ENCODE data around the gene RRP15. TPM values are rescaled to one million over a fixed set of nuclear protein-coding genes. Genes with fewer than 3 reads are reported as not detected.

The RRP15 gene
- total RNA-seq, 1 experiment from 2014 or later = 25.6 TPM

GRCh38 chr1:218344814-218345672 is 60.0 kb downstream of the RRP15 start, which contains the start of gene TGFB2:
Gene TGFB2, plus strand, starts transcription at chr1:218345336. Its CDS starts 1,366 bp downstream, at chr1:218346702.
- H3K4me1 ChIP-seq (ENCODE audit: insufficient read depth, low read length) = peaks cover 27% of the 10 kb centered on the region
- peak within 1 kb of the TSS; percentile 89 for H3K4me2 ChIP-seq (ENCODE audit: low read length)
- H3K36me3 ChIP-seq (ENCODE audit: low read depth, low read length) = peaks cover 5% of the 10 kb centered on the region; the same call in 1 of the 2 replicates
- peak; percentile 33; the same call in 1 of the 2 replicates for TF ChIP-seq CTCF (conservative IDR thresholded peaks at IDR 0.05; ENCODE audit: low read depth, low read length)
- no peak for TF ChIP-seq EZH2 (IDR thresholded peaks at IDR 0.05; ENCODE audit: low read length, unreplicated experiment)
- intact Hi-C loops (cut with micrococcal nuclease) = loop anchor here (1.0 to 10.0 kb wide), 9 partner anchors 192 to 972 kb away; no protein-coding TSS in a partner anchor
- CTCF ChIA-PET = interaction anchor here (0.8 to 3.4 kb wide), 3 partner anchors 46 to 722 kb away, joined by 3 to 14 read pairs (median 4); no protein-coding TSS in a partner anchor
- TSS peak; percentile 46 for BruUV-seq (replicated peaks)
- DNase-seq (peak; percentile 98), ATAC-seq (peak; percentile 51)
- peak within 1 kb of the TSS; percentile 42 for H2AFZ ChIP-seq (ENCODE audit: low read length)
- H4K20me1 ChIP-seq (ENCODE audit: low read length) = peaks cover 24% of the 10 kb centered on the region
- no peaks in the 10 kb centered on the region for H3K9me2 ChIP-seq (replicated peaks; ENCODE audit: low read length)
- H3K27ac ChIP-seq (ENCODE audit: low read length) = peak within 1 kb of the TSS; percentile 84
- H3F3A ChIP-seq (ENCODE audit: low read length, unreplicated experiment) = peaks cover 4% of the 10 kb centered on the region
- POLR2A ChIA-PET (ENCODE audit: unreplicated experiment) = interaction anchor here (0.5 to 2.3 kb wide), 12 partner anchors 12 to 1078 kb away, joined by 3 to 10 read pairs (median 4); no protein-coding TSS in a partner anchor
- peak within 1 kb of the TSS; percentile 78 for H3K4me3 ChIP-seq (ENCODE audit: low read length)
- H3K79me2 ChIP-seq (ENCODE audit: low read length) = peaks cover 72% of the 10 kb centered on the region
- no peaks in the 10 kb centered on the region for H3K27me3 ChIP-seq (ENCODE audit: low read length)
- H3K9me3 ChIP-seq (ENCODE audit: low read length) = no peaks in the 10 kb centered on the region
- H3K9ac ChIP-seq (ENCODE audit: low read length) = peak within 1 kb of the TSS; percentile 94

- peaks cover 80% of the 10 kb centered on the region for H3K79me2 ChIP-seq (ENCODE audit: low read length)
- H3K9me3 ChIP-seq (ENCODE audit: low read length) = no peaks in the 10 kb centered on the region
- ChIA-PET CTCF (interaction anchor here (1.2 to 3.4 kb wide), 2 partner anchors 46 to 721 kb away, joined by 4 to 14 read pairs; no protein-coding TSS in a partner anchor), POLR2A (ENCODE audit: unreplicated experiment) (interaction anchor here (0.5 to 2.3 kb wide), 12 partner anchors 11 to 1358 kb away, joined by 3 to 23 read pairs (median 4); no protein-coding TSS in a partner anchor)
- peak overlapping the region; percentile 42 for H2AFZ ChIP-seq (ENCODE audit: low read length)
- H3K9me2 ChIP-seq (replicated peaks; ENCODE audit: low read length) = no peaks in the 10 kb centered on the region
- BruUV-seq (replicated peaks) = TSS peak; percentile 14
- peak overlapping the region; percentile 84 for H3K27ac ChIP-seq (ENCODE audit: low read length)
- peaks cover 7% of the 10 kb centered on the region; the same call in 1 of the 2 replicates for H3K36me3 ChIP-seq (ENCODE audit: low read depth, low read length)
- peak; percentile 53 for ATAC-seq
- TF ChIP-seq EZH2phosphoT487 (IDR thresholded peaks at IDR 0.05; ENCODE audit: borderline replicate concordance, low read length) = no peak
- no peak for TF ChIP-seq EZH2 (IDR thresholded peaks at IDR 0.05; ENCODE audit: low read length, unreplicated experiment)
- no peak for TF ChIP-seq CTCF (conservative IDR thresholded peaks at IDR 0.05; ENCODE audit: low read depth, low read length)
- H3F3A ChIP-seq (ENCODE audit: low read length, unreplicated experiment) = peaks cover 4% of the 10 kb centered on the region
- DNase-seq = peak; percentile 89
- H4K20me1 ChIP-seq (ENCODE audit: low read length) = peaks cover 31% of the 10 kb centered on the region
- peak overlapping the region; percentile 78 for H3K4me3 ChIP-seq (ENCODE audit: low read length)
- no peaks in the 10 kb centered on the region for H3K27me3 ChIP-seq (ENCODE audit: low read length)
- peaks cover 35% of the 10 kb centered on the region for H3K4me1 ChIP-seq (ENCODE audit: insufficient read depth, low read length)
- intact Hi-C loops (cut with micrococcal nuclease) = loop anchor here (1.0 to 10.0 kb wide), 9 partner anchors 191 to 971 kb away; no protein-coding TSS in a partner anchor
- H3K9ac ChIP-seq (ENCODE audit: low read length) = peak overlapping the region; percentile 94
- H3K4me2 ChIP-seq (ENCODE audit: low read length) = peak overlapping the region; percentile 89
Measured at GRCh38 chr1:218345673-218346390, 60.7 kb downstream of the RRP15 start.

Data from PC-3 (cell line).